Measurements from ENCODE around the gene C4A. TPM values are rescaled to one million over a fixed set of nuclear protein-coding genes. Genes with fewer than 3 reads are reported as not detected.
A peak's percentile ranks its signal among the peaks of the same experiment; 100 is the strongest.

The C4A gene
- total and polyA plus RNA-seq, 2 of the 4 experiments (the other 2 are of a cell fraction), result 0.90 to 3.8 TPM

- H3K27ac ChIP-seq (ENCODE audit: insufficient read depth, low read length), result no peak overlapping the region
- WGBS, 2 experiments (ENCODE audit: extremely low coverage in 2 of 2, insufficient read length in 1 of 2), result 55% methylated on average over 33 of the region's 42 CpGs; no CpG with 5 or more reads in 1 of the 2 experiments
- H3K27me3 ChIP-seq (ENCODE audit: control insufficient read depth, insufficient read depth, low read length), result peaks cover 23% of the 10 kb centered on the region
- H3K18ac ChIP-seq (ENCODE audit: low read depth, low read length), result no peak overlapping the region; the same call in 1 of the 2 replicates
- no peak overlapping the region for H3K56ac ChIP-seq (ENCODE audit: extremely low read depth, insufficient read depth, low read length)
- no peak overlapping the region for H3K23ac ChIP-seq (ENCODE audit: low read depth, low read length)
- H4K91ac ChIP-seq (ENCODE audit: insufficient read depth, low read depth, low read length), result 0 out of 2 replicates have a peak overlapping the region, but pooled peaks have one; percentile 61
- H3K4me3 ChIP-seq (ENCODE audit: insufficient read depth, low read depth, low read length), result no peak overlapping the region
- no peaks in the 10 kb centered on the region for H3K9me3 ChIP-seq (ENCODE audit: control insufficient read depth, insufficient read depth, low read length)
- H4K8ac ChIP-seq (ENCODE audit: low read depth in 2 of 2, low read length in 2 of 2), result no peak overlapping the region
- no peaks in the 10 kb centered on the region for H3K36me3 ChIP-seq (ENCODE audit: control insufficient read depth, insufficient read depth, low read length)
- H3K4ac ChIP-seq (ENCODE audit: low read depth, low read length), result peak overlapping the region; percentile 36; the same call in 1 of the 2 replicates
- no peaks in the 10 kb centered on the region for H3K79me1 ChIP-seq (ENCODE audit: low read depth in 1 of 2, low read length in 2 of 2)
- peaks cover 16% of the 10 kb centered on the region; the same call in 1 of the 2 replicates for H3K4me1 ChIP-seq (ENCODE audit: control insufficient read depth, insufficient read depth, low read length)
- H2BK15ac ChIP-seq (ENCODE audit: low read depth, low read length), result no peak overlapping the region
- dilution Hi-C loops (cut with HindIII; ENCODE audit: low sequenced_read_pairs, unreplicated experiment), result no loop called here
- no peak overlapping the region for H3K14ac ChIP-seq (replicated peaks; ENCODE audit: low read depth, low read length)
- no peak overlapping the region for H3K9ac ChIP-seq (ENCODE audit: low read depth, low read length)
- peak overlapping the region; percentile 76; the same call in 1 of the 2 replicates for H2BK120ac ChIP-seq (ENCODE audit: low read depth, low read length)
- CTCF ChIA-PET, result interaction anchor here (1.0 to 1.5 kb wide), 2 partner anchors 35 to 71 kb away, joined by 3 read pairs; no protein-coding TSS in a partner anchor
- H3K4me2 ChIP-seq (ENCODE audit: low read depth, low read length), result no peak overlapping the region
- DNase-seq, result peak; percentile 30
- no TSS peak for BruUV-seq (replicated peaks)
- peaks cover 7% of the 10 kb centered on the region; the same call in 1 of the 2 replicates for H3K9me1 ChIP-seq (ENCODE audit: insufficient read depth, low read length)
- POLR2A ChIA-PET (ENCODE audit: unreplicated experiment), result no interaction called here
- no peak for TF ChIP-seq FOS (IDR thresholded peaks at IDR 0.05; ENCODE audit: low read depth, low read length)
- TF ChIP-seq, protein P1, sequence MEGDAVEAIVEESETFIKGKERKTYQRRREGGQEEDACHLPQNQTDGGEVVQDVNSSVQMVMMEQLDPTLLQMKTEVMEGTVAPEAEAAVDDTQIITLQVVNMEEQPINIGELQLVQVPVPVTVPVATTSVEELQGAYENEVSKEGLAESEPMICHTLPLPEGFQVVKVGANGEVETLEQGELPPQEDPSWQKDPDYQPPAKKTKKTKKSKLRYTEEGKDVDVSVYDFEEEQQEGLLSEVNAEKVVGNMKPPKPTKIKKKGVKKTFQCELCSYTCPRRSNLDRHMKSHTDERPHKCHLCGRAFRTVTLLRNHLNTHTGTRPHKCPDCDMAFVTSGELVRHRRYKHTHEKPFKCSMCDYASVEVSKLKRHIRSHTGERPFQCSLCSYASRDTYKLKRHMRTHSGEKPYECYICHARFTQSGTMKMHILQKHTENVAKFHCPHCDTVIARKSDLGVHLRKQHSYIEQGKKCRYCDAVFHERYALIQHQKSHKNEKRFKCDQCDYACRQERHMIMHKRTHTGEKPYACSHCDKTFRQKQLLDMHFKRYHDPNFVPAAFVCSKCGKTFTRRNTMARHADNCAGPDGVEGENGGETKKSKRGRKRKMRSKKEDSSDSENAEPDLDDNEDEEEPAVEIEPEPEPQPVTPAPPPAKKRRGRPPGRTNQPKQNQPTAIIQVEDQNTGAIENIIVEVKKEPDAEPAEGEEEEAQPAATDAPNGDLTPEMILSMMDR (conservative IDR thresholded peaks at IDR 0.05; ENCODE audit: low read depth, low read length), result peak; percentile 74
- peak; percentile 77 for TF ChIP-seq RAD21 (IDR thresholded peaks at IDR 0.05; ENCODE audit: low read length)
- TF ChIP-seq SMC3 (IDR thresholded peaks at IDR 0.05; ENCODE audit: low read depth, low read length), result peak; percentile 78
- no peak for TF ChIP-seq NFE2L2 (IDR thresholded peaks at IDR 0.05; ENCODE audit: low read depth, low read length)
- ATAC-seq (ENCODE audit: low read depth), result peak; percentile 88
- H2AFZ ChIP-seq (replicated peaks; ENCODE audit: low read length, poor library complexity), result peak overlapping the region; percentile 78
- H4K5ac ChIP-seq (ENCODE audit: low read depth, low read length), result no peak overlapping the region; the same call in 1 of the 2 replicates
- H2AK9ac ChIP-seq (replicated peaks; ENCODE audit: low read depth, low read length, poor library complexity), result peak overlapping the region; percentile 87
- no peak overlapping the region for H2BK5ac ChIP-seq (ENCODE audit: low read depth, low read length, poor library complexity, severe bottlenecking)
- peak overlapping the region; percentile 70 for H2AK5ac ChIP-seq (ENCODE audit: low read depth, low read length)
- H4K20me1 ChIP-seq (ENCODE audit: insufficient read depth, low read length), result no peaks in the 10 kb centered on the region
- intact Hi-C loops (cut with micrococcal nuclease), result loop anchor here (2.0 to 10.0 kb wide), 2 partner anchors 67 to 107 kb away; partner anchors contain the start of genes PPT2 and PRRT1
- H2BK20ac ChIP-seq (ENCODE audit: low read depth, low read length), result no peak overlapping the region
- in situ Hi-C loops (cut with MboI; ENCODE audit: low sequenced_read_pairs), result no loop called here
These were observed 66.3 kb downstream of the C4A start for GRCh38 chr6:32047855-32048766.
